ENCODE measurements around the gene FNIP2.

DNA sequence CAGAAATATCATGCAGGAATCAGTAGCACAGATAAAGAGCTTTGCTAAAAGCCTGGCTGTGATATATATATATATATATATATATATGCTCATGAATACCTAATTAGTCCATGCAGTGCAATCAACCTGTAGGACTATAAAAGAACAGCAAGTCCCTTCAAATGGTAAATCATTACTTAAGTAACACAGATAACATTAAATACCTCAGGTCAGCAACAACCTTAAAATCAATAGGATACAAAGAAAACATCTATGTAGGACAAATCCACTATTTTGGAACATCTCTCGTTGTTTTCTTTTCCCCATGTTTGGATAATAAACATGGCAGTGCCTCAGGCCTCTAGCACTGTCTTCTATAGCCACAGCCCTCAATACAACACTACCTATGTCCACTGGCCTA, 106.6 kb downstream of the FNIP2 start:
- TF ChIP-seq SP1 (IDR thresholded peaks at IDR 0.05) (no peak), ELF4 (IDR thresholded peaks at IDR 0.05) (no peak)

Measured in HEK293T (cell line).